Hematopoietic multipotent progenitor cell treated with erythropoietin and hydrocortisone succinate and interleukin-3 and kit ligand, for 8 days (in vitro differentiated cells): ENCODE results near the gene APOA4.
A peak's percentile ranks its signal among the peaks of the same experiment; 100 is the strongest.

Source experiments
- DNase-seq: peaks from one replicate; pipeline ENCODE4 v3.0.0-alpha.2; 2015

The APOA4 gene

DNA sequence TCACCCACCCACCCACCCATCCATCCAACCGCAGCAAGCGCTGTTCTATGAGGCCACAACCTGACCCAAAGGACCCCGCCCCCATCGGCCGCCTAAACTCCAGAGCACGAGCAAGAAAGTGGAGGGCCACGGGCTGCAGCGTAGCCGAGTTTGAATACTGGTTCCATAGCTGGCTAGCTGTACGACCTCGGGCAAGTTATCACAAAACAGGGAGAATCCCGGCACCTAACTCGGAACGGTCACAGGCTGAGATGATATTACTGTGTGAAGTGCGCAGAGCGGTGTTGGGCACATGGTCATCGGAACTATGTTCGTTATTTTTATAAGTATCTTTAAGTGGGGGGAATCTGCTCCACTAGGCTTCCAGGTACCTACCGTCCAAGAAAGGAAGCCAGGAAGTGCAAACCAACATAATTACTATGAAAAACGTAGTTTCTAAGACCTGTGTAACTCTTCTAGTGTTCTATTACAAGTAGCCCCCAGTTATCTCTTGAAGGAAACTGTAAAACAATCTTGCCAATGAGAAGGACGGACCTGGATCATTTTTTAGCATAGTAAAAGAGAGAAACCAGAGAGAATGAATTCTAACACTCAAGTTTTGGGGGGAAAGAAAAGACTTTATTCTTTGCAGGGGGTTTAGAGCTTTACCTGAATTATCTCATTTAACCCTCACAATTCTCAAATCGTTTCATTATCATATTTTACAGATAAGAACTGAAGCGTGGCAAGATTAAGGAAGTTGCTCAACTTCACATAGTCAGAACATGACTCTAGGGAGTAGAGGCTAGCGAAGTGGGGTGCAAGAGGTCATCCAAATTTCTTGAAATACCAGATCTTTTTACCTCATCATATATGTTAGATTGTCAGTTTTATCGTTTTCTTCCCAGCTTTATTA, 49.7 kb downstream of the APOA4 start:
- peak; percentile 55 for DNase-seq

DNA sequence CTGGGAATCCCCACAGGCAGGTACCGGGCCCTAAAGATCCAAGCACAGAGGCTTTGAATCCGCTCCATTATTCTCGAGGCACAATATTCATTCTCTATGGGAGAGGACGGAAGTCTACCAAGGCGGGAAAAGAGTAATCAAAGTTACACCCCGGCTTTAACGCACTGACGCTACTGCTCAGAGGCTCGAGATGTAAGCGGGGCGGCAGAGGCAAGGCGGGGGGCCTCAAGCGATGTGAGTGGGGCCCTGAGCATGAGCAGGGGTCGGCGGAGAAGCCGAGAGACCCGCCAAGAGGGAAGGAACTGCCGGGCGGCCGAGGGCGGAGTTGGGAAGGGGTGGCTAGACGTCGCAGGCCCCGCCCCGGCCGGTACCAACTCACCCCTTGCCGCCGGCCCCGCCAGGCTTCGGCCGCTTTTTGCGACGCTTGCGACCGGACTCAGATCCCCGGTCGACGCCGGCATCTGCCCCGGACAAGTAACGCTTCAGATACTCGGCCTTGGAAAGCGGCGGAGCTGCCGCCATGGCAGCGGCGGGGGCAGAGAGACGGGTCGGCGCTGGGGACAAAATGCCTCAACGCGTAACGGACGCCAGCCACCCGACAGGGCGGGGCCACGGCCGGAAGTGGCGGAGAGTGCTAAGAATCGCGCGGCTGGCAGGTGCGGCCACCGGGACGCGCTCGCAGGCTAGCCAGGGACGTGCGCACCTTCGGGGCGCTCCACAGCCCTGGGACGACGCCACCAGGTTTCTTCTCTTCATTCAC, 50.5 kb downstream of the APOA4 start, which contains the start of gene BUD13:
BUD13 (minus strand) TSS at position 545 of the 760 bp plus-strand sequence; CDS start at position 522, 23 bp downstream.
- peak; percentile 89 for DNase-seq

DNA sequence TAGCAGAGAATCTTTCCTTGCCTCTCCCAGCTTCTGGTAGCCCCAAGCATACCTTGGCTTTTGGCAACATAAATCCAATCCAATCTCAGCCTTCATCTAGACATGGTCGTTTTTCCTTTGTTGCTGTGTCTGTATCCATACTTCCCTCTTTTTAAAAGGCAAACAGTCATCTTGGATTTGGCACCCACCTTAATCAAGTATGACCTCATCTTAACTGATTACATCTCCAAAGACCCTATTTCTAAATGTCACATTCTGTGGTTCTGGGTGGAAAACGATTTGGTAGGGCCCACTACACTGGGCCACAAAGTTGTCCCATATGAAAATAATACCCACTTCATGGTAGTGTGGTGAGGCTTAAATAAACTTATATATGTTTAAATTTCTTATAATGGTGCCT, 51.2 kb downstream of the APOA4 start:
- no peak for DNase-seq
